AG04449 (cell line): Measurements from ENCODE around the gene SH3RF2.

ENCODE experiments used
- CTCF ChIA-PET: fragments of 350-600 bp; formaldehyde crosslinking; extraction: SDS; loops from one replicate; lab custom pipeline; 2021; ENCODE audit warnings: antibody characterized with exemption; lab: Yijun Ruan, JAX
- POLR2A ChIA-PET: fragments of 400-600, 350-600 bp; formaldehyde crosslinking; extraction: SDS; loops from one replicate; lab custom pipeline; 2020; ENCODE audit warnings: antibody characterized with exemption, inconsistent platforms; lab: Yijun Ruan, JAX
- DNase-seq: peaks from one replicate; pipeline ENCODE4 v3.0.0-alpha.2; 2010; ENCODE audit warnings: low read depth, low spot score
- H3K4me3 ChIP-seq: 2 replicates; pipeline ENCODE4 v1.5.1; 2011; ENCODE audit warnings: low read depth, mild to moderate bottlenecking, control low read depth, low read length
- TF ChIP-seq, protein P1 (sequence below): IDR thresholded peaks from one replicate; pipeline ENCODE4 v1.5.1; 2011; ENCODE audit warnings: mild to moderate bottlenecking, moderate library complexity, low read length, control low read depth, inconsistent platforms; ENCODE audit not compliant: insufficient read depth; ENCODE audit errors: missing control alignments

SH3RF2 gene

DNA sequence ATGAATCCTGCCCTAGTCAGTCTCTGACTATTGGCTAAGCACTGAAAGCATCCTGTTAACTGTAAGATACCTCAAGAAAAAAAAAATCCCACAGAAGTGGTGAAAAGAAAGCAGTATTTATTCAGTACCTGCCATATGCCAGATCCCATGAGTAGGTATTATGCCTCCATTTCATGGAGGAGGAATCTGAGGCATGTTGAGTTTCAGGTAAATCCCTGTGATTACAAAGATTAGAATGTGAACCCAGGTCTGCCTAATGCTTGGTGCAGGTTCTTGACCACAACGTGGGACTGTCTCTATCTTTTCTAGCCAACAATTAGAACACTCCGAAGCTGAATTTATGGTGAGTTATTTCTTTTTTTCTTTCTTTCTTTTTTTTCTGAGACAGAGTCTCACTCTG is 30.9 kb downstream of the SH3RF2 start:
- CTCF ChIA-PET, result no interaction called here
- TF ChIP-seq, protein P1, sequence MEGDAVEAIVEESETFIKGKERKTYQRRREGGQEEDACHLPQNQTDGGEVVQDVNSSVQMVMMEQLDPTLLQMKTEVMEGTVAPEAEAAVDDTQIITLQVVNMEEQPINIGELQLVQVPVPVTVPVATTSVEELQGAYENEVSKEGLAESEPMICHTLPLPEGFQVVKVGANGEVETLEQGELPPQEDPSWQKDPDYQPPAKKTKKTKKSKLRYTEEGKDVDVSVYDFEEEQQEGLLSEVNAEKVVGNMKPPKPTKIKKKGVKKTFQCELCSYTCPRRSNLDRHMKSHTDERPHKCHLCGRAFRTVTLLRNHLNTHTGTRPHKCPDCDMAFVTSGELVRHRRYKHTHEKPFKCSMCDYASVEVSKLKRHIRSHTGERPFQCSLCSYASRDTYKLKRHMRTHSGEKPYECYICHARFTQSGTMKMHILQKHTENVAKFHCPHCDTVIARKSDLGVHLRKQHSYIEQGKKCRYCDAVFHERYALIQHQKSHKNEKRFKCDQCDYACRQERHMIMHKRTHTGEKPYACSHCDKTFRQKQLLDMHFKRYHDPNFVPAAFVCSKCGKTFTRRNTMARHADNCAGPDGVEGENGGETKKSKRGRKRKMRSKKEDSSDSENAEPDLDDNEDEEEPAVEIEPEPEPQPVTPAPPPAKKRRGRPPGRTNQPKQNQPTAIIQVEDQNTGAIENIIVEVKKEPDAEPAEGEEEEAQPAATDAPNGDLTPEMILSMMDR, result no peak
- DNase-seq, result no peak
- H3K4me3 ChIP-seq, result no peak overlapping the region
- POLR2A ChIA-PET, result no interaction called here

DNA sequence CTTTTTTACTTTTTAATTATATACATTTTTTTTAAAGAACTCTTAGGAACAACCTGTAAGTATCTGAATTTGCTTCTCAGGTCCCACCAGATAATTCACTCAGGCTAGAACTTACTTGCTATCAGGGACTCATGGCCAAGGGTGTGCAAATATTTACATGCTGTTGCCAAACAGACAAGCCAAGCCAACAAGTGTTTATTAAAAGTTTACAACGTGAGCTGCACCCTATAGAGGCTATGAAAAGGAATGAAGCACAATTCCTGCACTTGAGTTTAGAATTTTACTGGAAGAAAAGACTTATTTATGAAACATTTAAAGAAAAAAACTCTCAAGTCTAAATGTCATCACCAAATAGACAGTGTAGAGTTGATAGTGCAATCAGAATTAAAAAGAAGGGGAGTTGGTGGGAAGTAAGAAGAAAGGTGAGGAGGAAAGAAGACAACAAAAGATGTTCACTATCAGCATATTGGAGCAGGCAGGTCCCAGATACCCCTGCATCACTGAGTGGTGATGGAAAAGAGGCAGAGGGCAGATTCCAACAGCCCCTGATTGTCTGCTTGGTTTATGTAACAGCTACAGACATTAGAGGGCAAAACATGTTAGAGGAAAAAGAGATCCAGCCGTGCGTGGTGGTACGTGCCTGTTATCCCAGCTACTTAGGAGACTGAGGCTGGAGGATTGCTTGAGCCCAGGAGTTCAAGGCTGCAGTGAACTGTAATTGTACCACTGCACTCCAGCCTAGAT is 32.8 kb downstream of the SH3RF2 start:
- no peak for DNase-seq
- no peak overlapping the region for H3K4me3 ChIP-seq
- ChIA-PET POLR2A (no interaction called here), CTCF (no interaction called here)
- TF ChIP-seq, protein P1, result no peak

DNA sequence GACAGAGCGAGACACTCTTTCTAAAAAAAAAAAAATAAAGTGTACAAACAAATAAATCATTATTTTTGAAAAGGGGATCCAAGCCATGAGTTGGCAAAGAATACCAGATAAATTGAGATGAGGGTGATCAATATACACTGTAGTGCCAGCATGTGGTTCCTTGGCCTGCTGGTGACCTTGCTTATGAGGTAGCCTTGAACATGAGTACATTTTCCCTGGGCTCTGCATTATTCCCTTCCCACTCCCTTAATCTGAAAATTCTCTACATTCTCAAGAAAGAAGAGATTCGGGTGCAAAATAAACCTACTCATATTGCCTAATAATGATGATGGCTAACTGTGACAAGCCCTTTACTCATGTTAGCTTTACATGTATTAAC is 33.3 kb downstream of the SH3RF2 start:
- POLR2A ChIA-PET, result no interaction called here
- TF ChIP-seq, protein P1, result no peak
- H3K4me3 ChIP-seq, result no peak overlapping the region
- CTCF ChIA-PET, result no interaction called here
- no peak for DNase-seq

- TF ChIP-seq, protein P1, result no peak
- H3K4me3 ChIP-seq, result no peak overlapping the region
- ChIA-PET CTCF (interaction anchor here (1.3 kb wide), 1 partner anchor 78 kb away, joined by 3 read pairs; no protein-coding TSS in a partner anchor), POLR2A (no interaction called here)
- no peak for DNase-seq
Observed at GRCh38 chr5:145971108-145971507, 34.7 kb downstream of the SH3RF2 start.

DNA sequence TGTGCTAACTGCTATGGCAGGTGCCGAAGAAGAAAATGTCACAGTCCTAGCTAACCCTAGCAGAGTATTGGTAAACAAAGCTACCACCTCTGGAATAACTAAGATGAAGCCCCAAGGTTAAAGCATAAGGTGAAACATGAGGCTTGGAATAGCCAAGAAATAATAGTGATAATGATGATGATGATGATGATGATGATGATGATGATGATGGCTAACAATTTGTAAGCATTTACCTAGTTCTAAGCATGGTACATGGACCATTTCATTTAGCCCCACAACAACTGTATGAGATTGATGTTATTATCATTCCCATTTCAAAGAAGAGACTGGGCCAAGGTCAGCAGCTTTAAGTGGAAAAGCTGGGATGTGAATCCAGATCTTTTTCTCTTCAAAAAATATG is 35.3 kb downstream of the SH3RF2 start:
- ChIA-PET POLR2A (no interaction called here), CTCF (interaction anchor here (1.3 kb wide), 1 partner anchor 77 kb away, joined by 3 read pairs; no protein-coding TSS in a partner anchor)
- DNase-seq, result no peak
- no peak overlapping the region for H3K4me3 ChIP-seq
- TF ChIP-seq, protein P1, result no peak

DNA sequence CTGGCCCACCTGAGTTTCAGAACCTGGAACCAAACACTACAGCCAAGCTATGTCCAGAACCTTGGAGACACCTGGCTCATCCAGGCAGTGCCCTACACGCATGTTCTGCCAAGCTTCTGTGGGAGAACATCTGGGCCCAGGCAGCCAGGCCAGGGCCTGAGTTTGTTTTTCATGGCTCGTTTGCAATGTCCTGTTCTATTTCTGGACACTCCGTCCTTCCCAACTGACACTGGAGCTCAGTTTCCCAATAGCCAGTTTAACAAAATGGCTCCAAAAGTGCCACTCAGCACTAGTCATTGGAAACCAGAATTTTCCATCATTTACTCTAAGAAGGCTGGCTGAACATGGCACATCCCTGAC is 38.6 kb downstream of the SH3RF2 start:
- ChIA-PET POLR2A (no interaction called here), CTCF (interaction anchor here (1.4 kb wide), 1 partner anchor 66 kb away, joined by 3 read pairs; no protein-coding TSS in a partner anchor)
- no peak overlapping the region for H3K4me3 ChIP-seq
- no peak for DNase-seq
- TF ChIP-seq, protein P1, result no peak
